ENCODE results near the gene AGO3. TPM values are rescaled to one million over a fixed set of nuclear protein-coding genes. Genes with fewer than 3 reads are reported as not detected.
A peak's percentile ranks its signal among the peaks of the same experiment; 100 is the strongest.

The AGO3 gene
- total RNA-seq, 4 donors from 2014 or later, result 21.2 to 48.5 (median 31.6) TPM

DNA sequence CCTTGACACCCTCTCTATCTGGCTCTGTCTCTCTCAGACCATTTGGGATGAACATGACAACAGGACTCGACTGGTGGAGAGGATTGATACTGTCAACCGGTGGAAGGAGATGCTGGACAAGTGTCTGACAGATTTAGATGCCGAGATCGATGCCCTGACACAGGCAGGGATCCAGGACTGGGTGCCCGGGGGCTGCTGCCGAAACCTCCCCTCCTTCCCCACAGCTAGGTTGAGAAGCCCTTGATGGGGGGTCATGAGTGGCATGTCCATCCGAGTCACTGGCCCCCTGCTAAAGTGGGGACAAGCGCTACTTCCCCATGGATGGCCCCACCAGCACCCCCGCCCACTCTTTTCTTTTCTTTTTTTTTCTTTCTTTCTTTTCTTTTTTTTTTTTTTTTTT is 154.2 kb downstream of the AGO3 start:
- DNase-seq, result no peak
- H3K4me1 ChIP-seq, result peaks cover 18 to 26% of the 10 kb centered on the region in 2 donors
- no peaks in the 10 kb centered on the region for H3K9me3 ChIP-seq
- H3K4me3 ChIP-seq (replicated peaks in 1 of 3), result no peak overlapping the region
- TF ChIP-seq, protein P1, sequence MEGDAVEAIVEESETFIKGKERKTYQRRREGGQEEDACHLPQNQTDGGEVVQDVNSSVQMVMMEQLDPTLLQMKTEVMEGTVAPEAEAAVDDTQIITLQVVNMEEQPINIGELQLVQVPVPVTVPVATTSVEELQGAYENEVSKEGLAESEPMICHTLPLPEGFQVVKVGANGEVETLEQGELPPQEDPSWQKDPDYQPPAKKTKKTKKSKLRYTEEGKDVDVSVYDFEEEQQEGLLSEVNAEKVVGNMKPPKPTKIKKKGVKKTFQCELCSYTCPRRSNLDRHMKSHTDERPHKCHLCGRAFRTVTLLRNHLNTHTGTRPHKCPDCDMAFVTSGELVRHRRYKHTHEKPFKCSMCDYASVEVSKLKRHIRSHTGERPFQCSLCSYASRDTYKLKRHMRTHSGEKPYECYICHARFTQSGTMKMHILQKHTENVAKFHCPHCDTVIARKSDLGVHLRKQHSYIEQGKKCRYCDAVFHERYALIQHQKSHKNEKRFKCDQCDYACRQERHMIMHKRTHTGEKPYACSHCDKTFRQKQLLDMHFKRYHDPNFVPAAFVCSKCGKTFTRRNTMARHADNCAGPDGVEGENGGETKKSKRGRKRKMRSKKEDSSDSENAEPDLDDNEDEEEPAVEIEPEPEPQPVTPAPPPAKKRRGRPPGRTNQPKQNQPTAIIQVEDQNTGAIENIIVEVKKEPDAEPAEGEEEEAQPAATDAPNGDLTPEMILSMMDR (IDR thresholded peaks at IDR 0.05), result no peak
- TF ChIP-seq POLR2A (IDR thresholded peaks at IDR 0.05), result no peak
- no peaks in the 10 kb centered on the region for H3K36me3 ChIP-seq
- no peaks in the 10 kb centered on the region for H3K27me3 ChIP-seq
- 90 to 94% methylated on average over 9 of the region's 9 CpGs for WGBS, 2 donors
- intact Hi-C loops (cut with DNase I), result loop anchor here (5.0 kb wide), 1 partner anchor 203 kb away; the partner anchor contains the start of gene AGO1
- no peak overlapping the region for H3K27ac ChIP-seq

DNA sequence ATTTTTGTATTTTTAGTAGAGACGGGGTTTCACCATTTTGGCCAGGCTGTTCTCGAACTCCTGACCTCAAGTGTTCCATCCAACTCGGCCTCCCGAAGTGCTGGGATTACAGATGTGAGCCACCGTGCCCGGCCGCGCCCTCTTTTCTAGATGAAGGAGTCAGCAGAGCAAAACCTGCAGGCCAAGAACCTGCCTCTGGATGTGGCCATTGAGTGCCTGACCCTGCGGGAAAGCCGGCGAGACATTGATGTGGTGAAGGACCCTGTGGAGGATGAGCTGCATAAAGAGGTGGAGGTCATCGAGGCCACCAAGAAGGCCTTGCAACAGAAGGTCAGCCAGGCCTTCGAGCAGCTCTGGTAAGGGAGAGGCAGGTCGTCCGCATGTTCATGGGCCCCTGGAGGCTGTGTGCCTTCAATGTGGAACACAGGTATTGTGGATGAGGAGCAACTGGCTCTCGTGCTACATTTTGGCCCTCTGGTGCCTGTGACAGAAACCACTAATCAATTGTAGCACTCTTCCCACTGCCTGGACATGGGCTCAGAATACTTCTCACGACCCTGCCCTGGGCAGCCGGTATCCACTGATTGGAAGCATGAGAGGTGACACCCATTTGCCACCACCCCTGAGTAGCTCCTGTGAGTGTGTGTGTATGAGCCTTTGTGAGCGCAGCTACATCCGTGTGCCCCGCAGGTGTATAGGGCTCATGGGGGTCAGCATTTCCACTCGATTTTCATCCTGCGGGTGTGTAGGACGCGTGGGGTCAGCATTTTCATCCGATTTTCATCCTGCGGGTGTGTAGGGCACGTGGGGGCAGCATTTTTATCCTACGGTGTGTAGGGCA is 155.0 kb downstream of the AGO3 start:
- Histone ChIP-seq H3K4me3 (replicated peaks in 1 of 3) (no peak overlapping the region), H3K9me3 (no peaks in the 10 kb centered on the region), H3K27ac (no peak overlapping the region), H3K36me3 (no peaks in the 10 kb centered on the region), H3K4me1 (peaks cover 18 to 29% of the 10 kb centered on the region in 2 donors), H3K27me3 (no peaks in the 10 kb centered on the region)
- intact Hi-C loops (cut with DNase I), result loop anchor here (5.0 kb wide), 1 partner anchor 204 kb away; the partner anchor contains the start of gene AGO1
- TF ChIP-seq, protein P1 (IDR thresholded peaks at IDR 0.05), result no peak
- TF ChIP-seq POLR2A (IDR thresholded peaks at IDR 0.05), result no peak
- 95 to 96% methylated on average over 26 to 29 of the region's 29 CpGs for WGBS, 2 donors
- DNase-seq, result no peak

DNA sequence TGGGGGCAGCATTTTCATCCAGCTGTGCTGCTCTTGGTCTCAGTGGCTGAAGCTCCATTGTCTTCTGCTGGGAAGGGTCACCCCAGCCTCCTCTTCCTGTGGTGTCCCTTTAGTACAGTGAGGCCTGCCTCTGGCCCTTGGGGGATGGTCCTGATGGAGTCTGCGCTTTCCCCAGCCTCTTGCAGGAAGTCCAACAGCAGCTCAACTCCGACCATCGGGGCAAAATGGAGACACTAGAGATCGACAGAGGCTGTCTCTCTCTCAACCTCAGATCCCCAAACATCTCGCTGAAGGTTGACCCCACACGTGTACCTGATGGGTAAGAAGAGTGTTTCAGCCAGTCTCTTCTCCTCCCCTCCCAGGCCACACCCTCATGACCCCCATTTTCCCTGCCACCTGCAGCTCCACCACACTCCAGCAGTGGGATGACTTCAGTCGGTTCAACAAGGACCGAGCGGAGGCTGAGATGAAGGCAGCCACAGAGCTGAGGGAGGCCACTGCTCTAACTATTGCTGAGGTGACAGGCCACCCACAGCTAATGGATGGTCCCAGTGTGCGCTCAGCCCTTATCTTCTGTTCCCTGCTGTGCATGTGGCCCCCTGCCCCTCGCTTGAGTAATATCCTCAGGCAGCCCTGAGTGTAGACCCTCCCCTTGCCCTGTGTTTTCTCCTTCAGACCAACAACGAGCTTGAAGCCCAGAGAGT is 155.8 kb downstream of the AGO3 start:
- 84 to 86% methylated on average over 12 of the region's 12 CpGs for WGBS, 2 donors
- TF ChIP-seq, protein P1 (IDR thresholded peaks at IDR 0.05), result no peak
- TF ChIP-seq POLR2A (IDR thresholded peaks at IDR 0.05), result no peak
- H3K36me3 ChIP-seq, result no peaks in the 10 kb centered on the region
- H3K27me3 ChIP-seq, result no peaks in the 10 kb centered on the region
- intact Hi-C loops (cut with DNase I), result loop anchor here (5.0 kb wide), 1 partner anchor 204 kb away; the partner anchor contains the start of gene AGO1
- no peak overlapping the region for H3K4me3 ChIP-seq (replicated peaks in 1 of 3)
- peaks cover 18 to 35% of the 10 kb centered on the region in 2 donors for H3K4me1 ChIP-seq
- no peaks in the 10 kb centered on the region for H3K9me3 ChIP-seq
- no peak overlapping the region for H3K27ac ChIP-seq
- no peak for DNase-seq

DNA sequence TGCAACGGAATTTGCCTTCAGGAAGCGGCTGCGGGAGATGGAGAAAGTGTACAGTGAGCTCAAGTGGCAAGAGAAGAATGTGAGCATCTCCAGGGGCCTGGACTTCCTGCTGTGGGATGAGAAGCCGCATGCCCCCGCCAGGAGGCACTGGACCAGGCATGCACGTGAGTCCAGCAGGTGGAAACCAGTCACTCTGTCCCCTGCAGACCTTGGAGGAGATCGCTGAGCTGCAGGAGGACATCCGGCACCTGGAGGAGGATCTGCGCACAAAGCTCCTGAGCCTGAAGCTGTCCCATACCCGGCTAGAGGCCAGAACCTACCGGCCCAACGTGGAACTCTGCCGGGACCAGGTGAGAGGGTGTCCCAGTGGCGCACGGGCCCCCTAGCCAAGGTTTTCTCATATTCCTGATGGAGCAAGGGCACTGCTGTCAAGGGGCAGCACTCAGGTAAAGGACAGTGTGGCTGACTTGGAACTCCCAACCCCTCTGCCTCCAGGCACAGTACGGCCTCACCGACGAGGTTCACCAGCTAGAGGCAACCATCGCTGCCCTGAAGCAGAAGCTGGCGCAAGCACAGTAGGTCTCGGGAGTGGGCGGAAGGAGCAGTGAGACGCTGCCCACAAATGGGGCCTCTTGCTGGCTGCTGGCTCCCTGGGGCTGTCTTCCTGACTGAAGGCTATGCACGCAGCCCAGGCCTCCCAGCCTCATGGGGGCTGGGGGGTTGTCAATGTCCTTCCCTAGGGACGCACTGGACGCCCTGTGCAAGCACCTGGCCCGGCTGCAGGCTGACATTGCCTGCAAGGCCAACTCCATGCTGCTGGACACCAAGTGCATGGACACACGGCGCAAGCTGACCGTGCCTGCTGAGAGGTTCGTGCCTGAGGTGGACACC is 156.6 kb downstream of the AGO3 start:
- H3K36me3 ChIP-seq, result peaks cover under 1 to 5% of the 10 kb centered on the region in 2 donors
- DNase-seq, result peak in 1 of 2 donors; percentile 10
- H3K27ac ChIP-seq, result no peak overlapping the region
- no peak overlapping the region for H3K4me3 ChIP-seq (replicated peaks in 1 of 3)
- H3K4me1 ChIP-seq, result peaks cover 18 to 35% of the 10 kb centered on the region in 2 donors
- no peaks in the 10 kb centered on the region for H3K9me3 ChIP-seq
- WGBS, 2 donors, result 71 to 84% methylated on average over 10 to 23 of the region's 31 CpGs
- intact Hi-C loops (cut with DNase I), result loop anchor here (5.0 kb wide), 1 partner anchor 205 kb away; the partner anchor contains the start of gene AGO1
- H3K27me3 ChIP-seq, result no peaks in the 10 kb centered on the region
- TF ChIP-seq, protein P1 (IDR thresholded peaks at IDR 0.05), result no peak
- no peak for TF ChIP-seq POLR2A (IDR thresholded peaks at IDR 0.05)
